Sigmoid colon (tissue), 3 donors: ENCODE results near the gene STX4.

Source experiments
- POLR2A ChIP-seq, 2 donors: fragments of 450-650 bp; IDR thresholded peaks; one replicate each; pipeline ENCODE4 v1.6.1; 2016; ENCODE audit warnings: antibody characterized with exemption in 2 of 2, mild to moderate bottlenecking in 2 of 2, moderate library complexity in 2 of 2
- TF ChIP-seq, protein P1 (sequence below), 4 experiments: fragments of 450-650 bp in 3 of 4; fragments of 200-600 bp in 1 of 4; IDR thresholded peaks; one replicate each; pipeline ENCODE4 v1.5.1; 2016 to 2019; ENCODE audit warnings: antibody characterized with exemption in 4 of 4, mild to moderate bottlenecking in 3 of 4, moderate library complexity in 2 of 4

DNA sequence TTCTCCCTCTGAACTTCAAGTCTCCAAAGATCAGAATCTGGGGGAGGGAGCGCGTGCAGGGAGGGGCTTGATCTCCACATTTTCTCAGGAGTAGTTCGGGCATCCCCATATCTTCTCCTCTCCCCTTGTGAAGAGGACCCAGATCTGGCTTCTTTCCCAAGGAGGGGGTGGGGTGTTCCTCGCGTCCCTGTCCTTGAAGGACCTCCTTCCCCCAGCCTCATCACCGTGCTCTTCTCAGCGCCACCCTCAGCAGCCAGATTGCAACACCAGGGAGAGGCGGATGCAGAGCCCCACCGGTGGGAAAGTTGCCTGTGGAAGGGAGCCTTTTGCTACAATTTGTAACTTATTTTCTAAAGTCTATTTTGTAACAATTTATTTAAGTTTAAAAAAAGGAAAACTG, 49.7 kb downstream of the STX4 start:
- TF ChIP-seq, protein P1, sequence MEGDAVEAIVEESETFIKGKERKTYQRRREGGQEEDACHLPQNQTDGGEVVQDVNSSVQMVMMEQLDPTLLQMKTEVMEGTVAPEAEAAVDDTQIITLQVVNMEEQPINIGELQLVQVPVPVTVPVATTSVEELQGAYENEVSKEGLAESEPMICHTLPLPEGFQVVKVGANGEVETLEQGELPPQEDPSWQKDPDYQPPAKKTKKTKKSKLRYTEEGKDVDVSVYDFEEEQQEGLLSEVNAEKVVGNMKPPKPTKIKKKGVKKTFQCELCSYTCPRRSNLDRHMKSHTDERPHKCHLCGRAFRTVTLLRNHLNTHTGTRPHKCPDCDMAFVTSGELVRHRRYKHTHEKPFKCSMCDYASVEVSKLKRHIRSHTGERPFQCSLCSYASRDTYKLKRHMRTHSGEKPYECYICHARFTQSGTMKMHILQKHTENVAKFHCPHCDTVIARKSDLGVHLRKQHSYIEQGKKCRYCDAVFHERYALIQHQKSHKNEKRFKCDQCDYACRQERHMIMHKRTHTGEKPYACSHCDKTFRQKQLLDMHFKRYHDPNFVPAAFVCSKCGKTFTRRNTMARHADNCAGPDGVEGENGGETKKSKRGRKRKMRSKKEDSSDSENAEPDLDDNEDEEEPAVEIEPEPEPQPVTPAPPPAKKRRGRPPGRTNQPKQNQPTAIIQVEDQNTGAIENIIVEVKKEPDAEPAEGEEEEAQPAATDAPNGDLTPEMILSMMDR (IDR thresholded peaks at IDR 0.05), result no peak
- no peak for TF ChIP-seq POLR2A (IDR thresholded peaks at IDR 0.05)
